ENCODE data around the gene PSMA6. TPM values are rescaled to one million over a fixed set of nuclear protein-coding genes. Genes with fewer than 3 reads are reported as not detected.

The PSMA6 gene
- total and polyA plus RNA-seq, 2 of the 13 experiments (the other 11 are each of a cell fraction or from before 2014, with no cell fraction given): 525 to 1,109 TPM

DNA sequence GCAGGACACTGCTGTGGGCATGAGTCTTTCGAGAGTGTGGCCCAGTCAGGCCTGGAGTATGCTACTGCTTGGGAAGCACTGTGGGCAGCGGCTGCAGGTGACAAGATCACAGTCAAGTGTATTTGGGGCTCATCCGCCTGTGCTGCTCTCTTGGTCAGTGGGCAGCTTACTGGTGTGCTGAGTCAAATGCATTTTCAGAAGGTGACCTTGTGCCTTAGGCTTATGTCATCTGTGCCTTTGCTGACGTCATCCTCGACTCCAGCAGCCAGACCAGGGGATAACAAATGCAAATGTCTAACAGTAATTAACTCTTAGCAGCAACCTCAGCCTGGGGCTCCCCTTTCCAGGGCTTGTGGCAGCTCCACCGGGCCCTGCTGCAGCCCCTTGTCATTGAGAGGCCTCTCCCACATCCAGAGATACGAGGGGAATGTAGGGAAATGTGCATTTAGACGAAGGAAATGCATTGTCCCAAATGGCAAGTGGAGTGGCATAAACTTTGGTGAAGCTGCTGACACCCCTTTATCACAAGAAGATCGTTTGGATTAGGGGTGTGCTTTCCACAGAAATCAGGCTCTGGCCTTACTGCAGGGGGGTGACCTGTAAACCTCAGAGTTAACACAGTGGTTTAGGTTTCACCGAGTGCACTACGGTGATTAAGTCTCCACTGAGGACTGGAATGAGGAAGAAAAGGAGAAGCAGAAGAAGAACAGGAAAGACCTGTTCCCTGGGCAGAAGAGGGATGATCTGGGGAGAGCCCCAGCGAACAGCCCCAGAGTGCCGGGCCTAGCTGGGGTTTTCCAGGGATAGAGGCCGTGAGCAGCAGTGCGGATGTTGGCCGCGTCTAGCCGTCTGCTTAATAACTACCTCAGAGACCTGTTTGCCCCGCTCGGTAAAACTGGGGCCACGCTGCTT is 39.7 kb downstream of the PSMA6 start (continued):
- TF ChIP-seq ZBTB39 (CRISPR knock-in tag; IDR thresholded peaks at IDR 0.05): 0 out of 2 replicates have a peak, but pooled peaks have one; percentile 73
- TF ChIP-seq SP5 (CRISPR knock-in tag; IDR thresholded peaks at IDR 0.05; ENCODE audit: borderline replicate concordance, low read depth): 0 out of 2 replicates have a peak, but pooled peaks have one; percentile 7
- no peak for TF ChIP-seq ZNF564 (CRISPR knock-in tag; IDR thresholded peaks at IDR 0.05)
- peak; percentile 43; the same call in 1 of the 2 replicates for TF ChIP-seq PBX2 (CRISPR knock-in tag; IDR thresholded peaks at IDR 0.05)
- TF ChIP-seq, protein P1, sequence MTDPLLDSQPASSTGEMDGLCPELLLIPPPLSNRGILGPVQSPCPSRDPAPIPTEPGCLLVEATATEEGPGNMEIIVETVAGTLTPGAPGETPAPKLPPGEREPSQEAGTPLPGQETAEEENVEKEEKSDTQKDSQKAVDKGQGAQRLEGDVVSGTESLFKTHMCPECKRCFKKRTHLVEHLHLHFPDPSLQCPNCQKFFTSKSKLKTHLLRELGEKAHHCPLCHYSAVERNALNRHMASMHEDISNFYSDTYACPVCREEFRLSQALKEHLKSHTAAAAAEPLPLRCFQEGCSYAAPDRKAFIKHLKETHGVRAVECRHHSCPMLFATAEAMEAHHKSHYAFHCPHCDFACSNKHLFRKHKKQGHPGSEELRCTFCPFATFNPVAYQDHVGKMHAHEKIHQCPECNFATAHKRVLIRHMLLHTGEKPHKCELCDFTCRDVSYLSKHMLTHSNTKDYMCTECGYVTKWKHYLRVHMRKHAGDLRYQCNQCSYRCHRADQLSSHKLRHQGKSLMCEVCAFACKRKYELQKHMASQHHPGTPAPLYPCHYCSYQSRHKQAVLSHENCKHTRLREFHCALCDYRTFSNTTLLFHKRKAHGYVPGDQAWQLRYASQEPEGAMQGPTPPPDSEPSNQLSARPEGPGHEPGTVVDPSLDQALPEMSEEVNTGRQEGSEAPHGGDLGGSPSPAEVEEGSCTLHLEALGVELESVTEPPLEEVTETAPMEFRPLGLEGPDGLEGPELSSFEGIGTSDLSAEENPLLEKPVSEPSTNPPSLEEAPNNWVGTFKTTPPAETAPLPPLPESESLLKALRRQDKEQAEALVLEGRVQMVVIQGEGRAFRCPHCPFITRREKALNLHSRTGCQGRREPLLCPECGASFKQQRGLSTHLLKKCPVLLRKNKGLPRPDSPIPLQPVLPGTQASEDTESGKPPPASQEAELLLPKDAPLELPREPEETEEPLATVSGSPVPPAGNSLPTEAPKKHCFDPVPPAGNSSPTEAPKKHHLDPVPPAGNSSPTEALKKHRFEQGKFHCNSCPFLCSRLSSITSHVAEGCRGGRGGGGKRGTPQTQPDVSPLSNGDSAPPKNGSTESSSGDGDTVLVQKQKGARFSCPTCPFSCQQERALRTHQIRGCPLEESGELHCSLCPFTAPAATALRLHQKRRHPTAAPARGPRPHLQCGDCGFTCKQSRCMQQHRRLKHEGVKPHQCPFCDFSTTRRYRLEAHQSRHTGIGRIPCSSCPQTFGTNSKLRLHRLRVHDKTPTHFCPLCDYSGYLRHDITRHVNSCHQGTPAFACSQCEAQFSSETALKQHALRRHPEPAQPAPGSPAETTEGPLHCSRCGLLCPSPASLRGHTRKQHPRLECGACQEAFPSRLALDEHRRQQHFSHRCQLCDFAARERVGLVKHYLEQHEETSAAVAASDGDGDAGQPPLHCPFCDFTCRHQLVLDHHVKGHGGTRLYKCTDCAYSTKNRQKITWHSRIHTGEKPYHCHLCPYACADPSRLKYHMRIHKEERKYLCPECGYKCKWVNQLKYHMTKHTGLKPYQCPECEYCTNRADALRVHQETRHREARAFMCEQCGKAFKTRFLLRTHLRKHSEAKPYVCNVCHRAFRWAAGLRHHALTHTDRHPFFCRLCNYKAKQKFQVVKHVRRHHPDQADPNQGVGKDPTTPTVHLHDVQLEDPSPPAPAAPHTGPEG (CRISPR knock-in tag; IDR thresholded peaks at IDR 0.05): peak; percentile 36; the same call in 1 of the 2 replicates
- TF ChIP-seq ZNF335 (CRISPR knock-in tag; IDR thresholded peaks at IDR 0.05): no peak
- 0 out of 4 replicates have a peak, but pooled peaks of 1 of the 2 experiments have one; percentile 17 for TF ChIP-seq KLF16 (CRISPR knock-in tag; IDR thresholded peaks at IDR 0.05)
- TF ChIP-seq RARA (CRISPR knock-in tag; IDR thresholded peaks at IDR 0.05): peak; percentile 70
- 0 out of 2 replicates have a peak, but pooled peaks have one; percentile 3 for TF ChIP-seq ZNF761 (CRISPR knock-in tag; conservative IDR thresholded peaks at IDR 0.05)
- no peak; a peak in 3 of 4 replicates for TF ChIP-seq HMGXB4 (CRISPR knock-in tag; IDR thresholded peaks at IDR 0.05; ENCODE audit: borderline replicate concordance in 1 of 2, low read depth in 1 of 2)
